Endothelial cell of umbilical vein (primary cell): Measurements from ENCODE around the gene TMEM144. TPM values are rescaled to one million over a fixed set of nuclear protein-coding genes. Genes with fewer than 3 reads are reported as not detected.

Source experiments
- BruUV-seq: library from RNA; stranded (reverse); fragments of 400-500 nt; replicated peaks from 2 replicates; lab custom pipeline; 2021; lab: Mats Ljungman, UMichigan
- CTCF ChIA-PET: fragments of 300-600, 350-600 bp; sonication (Branson Sonifier 250); formaldehyde crosslinking; loops from one replicate; lab custom pipeline; 2021; ENCODE audit warnings: antibody characterized with exemption, inconsistent platforms; lab: Charles Lee
- POLR2A ChIA-PET: fragments of 300-600, 350-600 bp; sonication (Branson Sonifier 250); formaldehyde crosslinking; loops from one replicate; lab custom pipeline; 2021; ENCODE audit warnings: antibody characterized with exemption, inconsistent platforms; lab: Charles Lee
- DNase-seq: peaks from one replicate; pipeline ENCODE4 v3.0.0-alpha.2; 2011; ENCODE audit warnings: low read depth, low spot score
- FAIRE-seq: peaks from 2 replicates; lab custom pipeline; 2011; peaks lifted over from hg19 to GRCh38; lab: Jason Lieb, UNC
- H2AFZ ChIP-seq: 2 replicates; pipeline ENCODE4 v1.6.0; 2012; ENCODE audit warnings: low read depth, low read length, control low read depth, inconsistent platforms
- H3K27ac ChIP-seq: 2 replicates; pipeline ENCODE4 v1.5.1; 2011; ENCODE audit warnings: low read depth, mild to moderate bottlenecking, control low read depth, low read length, moderate library complexity; ENCODE audit not compliant: insufficient read depth
- H3K27me3 ChIP-seq, 2 experiments: 2 replicates each; pipeline versions ENCODE4 v1.6.0 to v1.6.1; 2011; ENCODE audit warnings: low read length in 2 of 2, mixed read lengths in 1 of 2; ENCODE audit not compliant: control insufficient read depth in 2 of 2, insufficient read depth in 2 of 2
- H3K36me3 ChIP-seq, 2 experiments: 2 replicates in 1 of 2; 3 replicates in 1 of 2; pipeline ENCODE4 v1.5.1; 2011; ENCODE audit warnings: low read length in 2 of 2, mild to moderate bottlenecking in 1 of 2, moderate library complexity in 1 of 2; ENCODE audit not compliant: control insufficient read depth in 2 of 2, insufficient read depth in 2 of 2; ENCODE audit errors: extremely low read depth in 1 of 2
- H3K4me1 ChIP-seq: 3 replicates; pipeline ENCODE4 v1.5.1; 2011; ENCODE audit warnings: mild to moderate bottlenecking, low read length; ENCODE audit not compliant: control insufficient read depth, insufficient read depth; ENCODE audit errors: extremely low read depth
- H3K4me2 ChIP-seq: 2 replicates; pipeline ENCODE4 v1.6.1; 2011; ENCODE audit warnings: low read length, control low read depth, mixed read lengths; ENCODE audit not compliant: insufficient read depth
- H3K4me3 ChIP-seq, 3 experiments: fragments of 200-600 bp in 1 of 3; sonication (generic), shearing (Covaris generic) in 1 of 3; replicated peaks in 1 of 3; 2 replicates each; pipeline ENCODE4 v1.5.1; 2011 to 2016; ENCODE audit warnings: control low read depth in 3 of 3, low read length in 3 of 3, mild to moderate bottlenecking in 2 of 3, inconsistent platforms in 1 of 3, low read depth in 1 of 3, moderate library complexity in 1 of 3; ENCODE audit not compliant: insufficient read depth in 1 of 3
- H3K79me2 ChIP-seq: 2 replicates; pipeline ENCODE4 v1.6.0; 2012; ENCODE audit warnings: low read length, inconsistent platforms; ENCODE audit not compliant: control insufficient read depth, insufficient read depth
- H3K9ac ChIP-seq: replicated peaks from 2 replicates; pipeline ENCODE3; 2011; ENCODE audit warnings: low read length, control low read depth; ENCODE audit not compliant: insufficient read depth; ENCODE audit errors: extremely low read depth
- H3K9me1 ChIP-seq: replicated peaks from 3 replicates; pipeline ENCODE4 v1.6.0; 2011; ENCODE audit warnings: mild to moderate bottlenecking, low read length; ENCODE audit not compliant: control insufficient read depth, insufficient read depth; ENCODE audit errors: extremely low read depth
- H3K9me3 ChIP-seq: replicated peaks from 2 replicates; pipeline ENCODE4 v1.5.1; 2012; ENCODE audit warnings: low read length, inconsistent platforms; ENCODE audit not compliant: control insufficient read depth, insufficient read depth
- H4K20me1 ChIP-seq: replicated peaks from 2 replicates; pipeline ENCODE3; 2011; ENCODE audit warnings: mild to moderate bottlenecking, low read length; ENCODE audit not compliant: control insufficient read depth, insufficient read depth; ENCODE audit errors: extremely low read depth
- EZH2 ChIP-seq: IDR thresholded peaks from 2 replicates; pipeline ENCODE4 v1.6.1; 2012; ENCODE audit warnings: borderline replicate concordance, low read depth, mild to moderate bottlenecking, moderate library complexity, low read length, inconsistent platforms; ENCODE audit not compliant: severe bottlenecking
- FOS ChIP-seq: IDR thresholded peaks from 2 replicates; pipeline ENCODE4 v1.6.1; 2011; ENCODE audit warnings: mild to moderate bottlenecking, low read length, moderate library complexity, borderline replicate concordance; ENCODE audit not compliant: insufficient read depth
- GATA2 ChIP-seq: IDR thresholded peaks from 2 replicates; pipeline ENCODE4 v1.7.0; 2011; ENCODE audit warnings: low read depth, mild to moderate bottlenecking, moderate library complexity, mixed read lengths, low read length; ENCODE audit not compliant: insufficient read length, insufficient read depth
- JUN ChIP-seq: IDR thresholded peaks from 2 replicates; pipeline ENCODE4 v1.6.1; 2011; ENCODE audit warnings: borderline replicate concordance, low read depth; ENCODE audit not compliant: insufficient read length, insufficient read depth
- MYC ChIP-seq: IDR thresholded peaks from one replicate; pipeline ENCODE4 v1.6.1; 2011; ENCODE audit warnings: mild to moderate bottlenecking, low read depth, low read length
- POLR2A ChIP-seq: IDR thresholded peaks from 2 replicates; pipeline ENCODE4 v1.6.1; 2012; ENCODE audit warnings: low read depth, mild to moderate bottlenecking, control low read depth, low read length
- POLR2AphosphoS5 ChIP-seq: IDR thresholded peaks from 2 replicates; pipeline ENCODE4 v1.6.1; 2012; ENCODE audit warnings: low read depth, mild to moderate bottlenecking, control low read depth, low read length, moderate library complexity; ENCODE audit not compliant: insufficient read depth
- dilution Hi-C: fragments of 300-500 bp; cut with MboI; formaldehyde crosslinking; loops from one replicate; pipeline ENCODE4 v1.15.0; 2019; ENCODE audit warnings: low sequenced_read_pairs; ENCODE audit not compliant: extremely low pct_ligation_motif_present
- intact Hi-C: fragments of 100-400 bp; cut with micrococcal nuclease; formaldehyde crosslinking; loops from one replicate; pipeline ENCODE4 v1.10.0; 2022
- polyA plus RNA-seq, 4 experiments: library from polyadenylated mRNA; depleted of rRNA in 3 of 4; stranded (reverse) in 3 of 4; unstranded in 1 of 4; fragments of >200 nt; gene quantifications; 2 replicates each; pipeline versions ENCODE4 v1.2.1 to v1.2.3, GENCODE V29; 2011 to 2012; ENCODE audit warnings: missing spikeins in 1 of 4
- total RNA-seq: library from RNA; stranded (reverse); gene quantifications from 2 replicates; pipeline ENCODE4 v1.2.3, GENCODE V29; 2021
- TF ChIP-seq, protein P1 (sequence below): IDR thresholded peaks from 2 replicates; pipeline ENCODE4 v1.6.1; 2011; ENCODE audit not compliant: insufficient read depth, insufficient read length
- TF ChIP-seq, protein P2 (sequence below), 2 donors: IDR thresholded peaks; 1 replicate in 1 of 2; 2 replicates in 1 of 2; pipeline ENCODE4 v1.5.1; 2011; ENCODE audit warnings: low read length in 2 of 2, mild to moderate bottlenecking in 2 of 2, moderate library complexity in 2 of 2, control low read depth in 1 of 2, inconsistent platforms in 1 of 2, low read depth in 1 of 2; ENCODE audit not compliant: insufficient read depth in 1 of 2; ENCODE audit errors: extremely low read depth in 1 of 2

Gene TMEM144
- total and polyA plus RNA-seq, 2 donors (not counting 3 experiments of a cell fraction or from before 2014, with no cell fraction given), result 10.5 to 23.0 TPM

DNA sequence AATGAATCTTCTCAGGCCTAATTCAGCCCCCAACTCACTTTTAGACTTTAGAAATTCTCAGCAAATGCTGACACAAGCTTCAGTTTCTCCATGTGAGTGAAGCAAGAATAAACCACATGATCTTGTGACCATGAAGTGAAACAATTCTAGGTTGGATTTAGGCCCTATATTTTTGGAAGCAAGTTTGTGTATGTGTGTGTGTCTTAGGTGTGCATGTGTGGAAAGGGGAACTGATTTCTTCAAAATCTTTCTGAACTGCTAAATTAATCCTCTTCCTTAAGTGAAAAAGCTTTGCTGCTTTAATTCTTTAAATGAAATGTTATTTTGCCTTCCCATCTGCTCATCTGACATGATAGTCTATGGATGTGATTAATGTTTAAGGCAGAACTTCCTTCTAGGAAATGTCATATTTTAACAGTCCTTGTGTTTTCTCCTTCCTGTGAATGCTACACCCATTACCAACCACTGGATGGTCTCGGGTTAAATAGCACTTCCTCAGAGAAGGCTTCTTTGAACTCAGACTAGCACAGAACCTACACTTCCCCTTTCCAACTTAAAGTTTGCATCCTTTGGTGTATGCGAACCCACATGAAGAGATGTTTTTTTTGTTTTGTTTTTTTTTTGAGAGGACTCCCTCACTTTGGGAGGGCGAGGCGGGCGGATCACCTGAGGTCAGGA is 1.2 kb upstream of the TMEM144 start:
- H3K4me1 ChIP-seq, result peaks cover 15% of the 10 kb centered on the region
- H3K27ac ChIP-seq, result no peak overlapping the region
- CTCF ChIA-PET, result no interaction called here
- H3K27me3 ChIP-seq, result no peaks in the 10 kb centered on the region
- no peaks in the 10 kb centered on the region for H3K79me2 ChIP-seq
- H3K36me3 ChIP-seq, result peaks cover 0 to 2% of the 10 kb centered on the region in 2 experiments
- no peak for TF ChIP-seq POLR2AphosphoS5
- no peak for TF ChIP-seq EZH2
- no peak for TF ChIP-seq POLR2A
- no peak for TF ChIP-seq GATA2
- TF ChIP-seq, protein P1, sequence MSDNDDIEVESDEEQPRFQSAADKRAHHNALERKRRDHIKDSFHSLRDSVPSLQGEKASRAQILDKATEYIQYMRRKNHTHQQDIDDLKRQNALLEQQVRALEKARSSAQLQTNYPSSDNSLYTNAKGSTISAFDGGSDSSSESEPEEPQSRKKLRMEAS, result no peak
- TF ChIP-seq, protein P2, sequence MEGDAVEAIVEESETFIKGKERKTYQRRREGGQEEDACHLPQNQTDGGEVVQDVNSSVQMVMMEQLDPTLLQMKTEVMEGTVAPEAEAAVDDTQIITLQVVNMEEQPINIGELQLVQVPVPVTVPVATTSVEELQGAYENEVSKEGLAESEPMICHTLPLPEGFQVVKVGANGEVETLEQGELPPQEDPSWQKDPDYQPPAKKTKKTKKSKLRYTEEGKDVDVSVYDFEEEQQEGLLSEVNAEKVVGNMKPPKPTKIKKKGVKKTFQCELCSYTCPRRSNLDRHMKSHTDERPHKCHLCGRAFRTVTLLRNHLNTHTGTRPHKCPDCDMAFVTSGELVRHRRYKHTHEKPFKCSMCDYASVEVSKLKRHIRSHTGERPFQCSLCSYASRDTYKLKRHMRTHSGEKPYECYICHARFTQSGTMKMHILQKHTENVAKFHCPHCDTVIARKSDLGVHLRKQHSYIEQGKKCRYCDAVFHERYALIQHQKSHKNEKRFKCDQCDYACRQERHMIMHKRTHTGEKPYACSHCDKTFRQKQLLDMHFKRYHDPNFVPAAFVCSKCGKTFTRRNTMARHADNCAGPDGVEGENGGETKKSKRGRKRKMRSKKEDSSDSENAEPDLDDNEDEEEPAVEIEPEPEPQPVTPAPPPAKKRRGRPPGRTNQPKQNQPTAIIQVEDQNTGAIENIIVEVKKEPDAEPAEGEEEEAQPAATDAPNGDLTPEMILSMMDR (IDR thresholded peaks at IDR 0.05; ENCODE audit: extremely low read depth in 1 of 2, insufficient read depth in 1 of 2, low read depth in 1 of 2, low read length in 2 of 2), result no peak
- no peak for TF ChIP-seq FOS
- no peak for TF ChIP-seq MYC
- TF ChIP-seq JUN, result no peak
- H2AFZ ChIP-seq, result peak overlapping the region; percentile 44
- DNase-seq (no peak), FAIRE-seq (no peak)
- no peaks in the 10 kb centered on the region for H3K9me1 ChIP-seq
- BruUV-seq, result no TSS peak
- no peak overlapping the region for H3K9ac ChIP-seq
- H4K20me1 ChIP-seq, result no peaks in the 10 kb centered on the region
- intact Hi-C loops, result no loop called here
- no peaks in the 10 kb centered on the region for H3K9me3 ChIP-seq
- dilution Hi-C loops, result no loop called here
- POLR2A ChIA-PET, result no interaction called here
- H3K4me3 ChIP-seq, result no peak overlapping the region
- H3K4me2 ChIP-seq, result no peak overlapping the region
